Ectodermal cell (in vitro differentiated cells): ENCODE data around the gene CELSR3.
A peak's percentile ranks its signal among the peaks of the same experiment; 100 is the strongest.

Experiments used
- H3K27ac ChIP-seq: 2 replicates; pipeline ENCODE4 v1.7.0; 2013; ENCODE audit warnings: mild to moderate bottlenecking, low read depth, low read length; ENCODE audit not compliant: insufficient read depth, poor library complexity, severe bottlenecking
- H3K27me3 ChIP-seq: 2 replicates; pipeline ENCODE4 v1.7.0; 2013; ENCODE audit warnings: mild to moderate bottlenecking, low read length; ENCODE audit not compliant: insufficient read depth, control insufficient read depth, poor library complexity, severe bottlenecking
- H3K36me3 ChIP-seq: one replicate; pipeline ENCODE4 v1.7.0; 2013; ENCODE audit warnings: low read length; ENCODE audit not compliant: control insufficient read depth, insufficient read depth
- H3K4me1 ChIP-seq: one replicate; pipeline ENCODE4 v1.7.0; 2013; ENCODE audit warnings: low read length; ENCODE audit not compliant: control insufficient read depth, insufficient read depth
- H3K4me3 ChIP-seq: 2 replicates; pipeline ENCODE4 v1.7.0; 2013; ENCODE audit warnings: low read depth, low read length, control low read depth; ENCODE audit not compliant: insufficient read depth
- H3K9me3 ChIP-seq: 2 replicates; pipeline ENCODE4 v1.7.0; 2013; ENCODE audit warnings: mild to moderate bottlenecking, low read length, moderate library complexity; ENCODE audit not compliant: control insufficient read depth
- WGBS, 2 experiments: methylation state at CpG; one replicate each; pipeline ENCODE4 v1.1.7; 2013; ENCODE audit warnings: missing lambda C conversion rate in 2 of 2; 5-methylcytosine and 5-hydroxymethylcytosine counted together

CELSR3 gene

GRCh38 chr3:48607519-48607918 lies 55.2 kb downstream of the CELSR3 start:
- no peaks in the 10 kb centered on the region for H3K9me3 ChIP-seq
- no peaks in the 10 kb centered on the region for H3K27me3 ChIP-seq
- WGBS, 2 experiments, result 91 to 93% methylated on average over 5 of the region's 5 CpGs
- H3K27ac ChIP-seq, result no peak overlapping the region
- H3K4me3 ChIP-seq, result no peak overlapping the region
- peaks cover 37% of the 10 kb centered on the region for H3K36me3 ChIP-seq
- no peaks in the 10 kb centered on the region for H3K4me1 ChIP-seq

- Histone ChIP-seq H3K4me1 (no peaks in the 10 kb centered on the region), H3K27ac (no peak overlapping the region), H3K27me3 (no peaks in the 10 kb centered on the region), H3K4me3 (no peak overlapping the region), H3K9me3 (no peaks in the 10 kb centered on the region), H3K36me3 (peaks cover 74% of the 10 kb centered on the region)
- WGBS, 2 experiments, result 92 to 93% methylated on average over 2 of the region's 2 CpGs
These were observed 61.1 kb downstream of the CELSR3 start for GRCh38 chr3:48601622-48601994.

- Histone ChIP-seq H3K4me3 (no peak overlapping the region), H3K36me3 (peaks cover 70% of the 10 kb centered on the region), H3K4me1 (peaks cover 3% of the 10 kb centered on the region), H3K9me3 (no peaks in the 10 kb centered on the region), H3K27ac (no peak overlapping the region), H3K27me3 (no peaks in the 10 kb centered on the region)
- 96% methylated on average over 19 of the region's 19 CpGs for WGBS, 2 experiments
These were observed 61.7 kb downstream of the CELSR3 start for GRCh38 chr3:48600711-48601621.

- WGBS, 2 experiments, result 92 to 96% methylated on average over 12 of the region's 12 CpGs
- H3K9me3 ChIP-seq, result no peaks in the 10 kb centered on the region
- H3K27ac ChIP-seq, result no peak overlapping the region
- no peak overlapping the region for H3K4me3 ChIP-seq
- peaks cover 9% of the 10 kb centered on the region for H3K27me3 ChIP-seq
- H3K36me3 ChIP-seq, result peaks cover 59% of the 10 kb centered on the region
- H3K4me1 ChIP-seq, result peaks cover 13% of the 10 kb centered on the region
These were observed 63.0 kb downstream of the CELSR3 start for GRCh38 chr3:48599509-48600285.

GRCh38 chr3:48599077-48599501 lies 63.6 kb downstream of the CELSR3 start:
- Histone ChIP-seq H3K4me3 (no peak overlapping the region), H3K4me1 (peaks cover 20% of the 10 kb centered on the region), H3K36me3 (peaks cover 53% of the 10 kb centered on the region), H3K9me3 (no peaks in the 10 kb centered on the region), H3K27ac (no peak overlapping the region), H3K27me3 (peaks cover 15% of the 10 kb centered on the region)
- WGBS, 2 experiments, result 96% methylated on average over 11 of the region's 11 CpGs

- Histone ChIP-seq H3K27ac (peak overlapping the region; percentile 67), H3K4me1 (peaks cover 20% of the 10 kb centered on the region), H3K27me3 (peaks cover 18% of the 10 kb centered on the region), H3K36me3 (peaks cover 47% of the 10 kb centered on the region), H3K4me3 (no peak overlapping the region), H3K9me3 (no peaks in the 10 kb centered on the region)
- 92 to 93% methylated on average over 5 of the region's 5 CpGs for WGBS, 2 experiments
These were observed 64.2 kb downstream of the CELSR3 start for GRCh38 chr3:48598323-48599076.

- Histone ChIP-seq H3K4me3 (no peak overlapping the region), H3K36me3 (peaks cover 36% of the 10 kb centered on the region), H3K27me3 (peaks cover 18% of the 10 kb centered on the region), H3K4me1 (peaks cover 20% of the 10 kb centered on the region), H3K9me3 (no peaks in the 10 kb centered on the region), H3K27ac (no peak overlapping the region)
- WGBS, 2 experiments, result 95 to 97% methylated on average over 6 of the region's 6 CpGs
These were observed 65.3 kb downstream of the CELSR3 start for GRCh38 chr3:48597408-48597800.

GRCh38 chr3:48596676-48597407 lies 65.8 kb downstream of the CELSR3 start:
- Histone ChIP-seq H3K27me3 (peaks cover 18% of the 10 kb centered on the region), H3K4me1 (peaks cover 20% of the 10 kb centered on the region), H3K36me3 (peaks cover 33% of the 10 kb centered on the region), H3K9me3 (no peaks in the 10 kb centered on the region), H3K4me3 (no peak overlapping the region), H3K27ac (no peak overlapping the region)
- 88 to 94% methylated on average over 8 of the region's 8 CpGs for WGBS, 2 experiments

GRCh38 chr3:48596157-48596556 lies 66.5 kb downstream of the CELSR3 start:
- H3K4me1 ChIP-seq, result peaks cover 20% of the 10 kb centered on the region
- H3K27me3 ChIP-seq, result peaks cover 18% of the 10 kb centered on the region
- peaks cover 27% of the 10 kb centered on the region for H3K36me3 ChIP-seq
- 79 to 88% methylated on average over 5 of the region's 5 CpGs for WGBS, 2 experiments
- no peaks in the 10 kb centered on the region for H3K9me3 ChIP-seq
- no peak overlapping the region for H3K27ac ChIP-seq
- no peak overlapping the region for H3K4me3 ChIP-seq
